HUDEP-2 (cell line): ENCODE results near the gene TMX1.

Source experiments
- DNase-seq, 76 experiments: peaks; one replicate each; lab custom pipeline; 2025; ENCODE audit not compliant: unreplicated experiment in 76 of 76; lab: John Stamatoyannopoulos, UW

Gene TMX1

GRCh38 chr14:51293149-51293911, 53.3 kb downstream of the TMX1 start:
- DNase-seq = no peak

GRCh38 chr14:51293912-51294389, 53.9 kb downstream of the TMX1 start:
- DNase-seq = no peak

- no peak for DNase-seq
These were observed 55.0 kb downstream of the TMX1 start for GRCh38 chr14:51294951-51295525.

- DNase-seq = no peak
These were observed 55.7 kb downstream of the TMX1 start for GRCh38 chr14:51295646-51296263.

GRCh38 chr14:51297066-51297465, 57.0 kb downstream of the TMX1 start:
- DNase-seq = no peak

GRCh38 chr14:51298895-51299294, 58.8 kb downstream of the TMX1 start:
- DNase-seq = no peak

- DNase-seq = peak in 1 of 76 experiments; percentile 9
These were observed 62.4 kb downstream of the TMX1 start for GRCh38 chr14:51302295-51303030.

- DNase-seq = no peak
These were observed 64.4 kb downstream of the TMX1 start for GRCh38 chr14:51304438-51304837.

GRCh38 chr14:51304941-51305340, 64.9 kb downstream of the TMX1 start:
- DNase-seq = no peak

GRCh38 chr14:51305751-51306150, 65.7 kb downstream of the TMX1 start:
- DNase-seq = no peak
